Left lung (tissue), 10 donors: Measurements from ENCODE around the gene ZNF407. TPM values are rescaled to one million over a fixed set of nuclear protein-coding genes. Genes with fewer than 3 reads are reported as not detected.

Source experiments
- ATAC-seq: fragments of 200-7000 bp; cut with Tn5 transposase; one replicate; pipeline ENCODE4 v1.9.1; 2020; ENCODE audit warnings: moderate library complexity
- DNase-seq, 4 donors: peaks; one replicate each; pipeline ENCODE4 v3.0.0-alpha.2; 2013 to 2020
- H3K27ac ChIP-seq, 2 donors: fragments of 200-600 bp; sonication (generic) in 1 of 2; one replicate each; pipeline versions ENCODE4 v1.5.0 to v1.8.0; 2020 to 2021
- H3K27me3 ChIP-seq, 2 donors: fragments of 200-600 bp; sonication (generic) in 1 of 2; one replicate each; pipeline versions ENCODE4 v1.5.0 to v1.8.0; 2020 to 2021
- H3K36me3 ChIP-seq, 2 donors: fragments of 200-600 bp; sonication (generic) in 1 of 2; one replicate each; pipeline versions ENCODE4 v1.5.0 to v1.8.0; 2020 to 2021
- H3K4me1 ChIP-seq, 2 donors: fragments of 200-600 bp; one replicate each; pipeline ENCODE4 v1.8.0; 2021
- H3K4me3 ChIP-seq, 2 donors: fragments of 200-600 bp; sonication (generic) in 1 of 2; one replicate each; pipeline versions ENCODE4 v1.5.0 to v1.8.0; 2020 to 2021; ENCODE audit warnings: mild to moderate bottlenecking in 1 of 2
- H3K9me3 ChIP-seq, 2 donors: fragments of 200-600 bp; sonication (generic) in 1 of 2; one replicate each; pipeline versions ENCODE4 v1.5.0 to v1.8.0; 2020 to 2021
- intact Hi-C, 2 donors: fragments of 100-400 bp; cut with DNase I; formaldehyde crosslinking; loops; one replicate each; pipeline versions ENCODE4 v1.11.2 to v1.14.2; 2022
- polyA plus RNA-seq, 6 donors: library from polyadenylated mRNA; unstranded; fragments of 120-200 nt; gene quantifications; one replicate each; pipeline ENCODE4 v1.2.1, GENCODE V29; 2013; ENCODE audit not compliant: insufficient read length in 6 of 6
- total RNA-seq, 2 donors: library from RNA; stranded (reverse); fragmentation: NEBNext Ultra II Directional; extraction: Animal tissue kit (Norgen Biotek cat#: 25700); gene quantifications; one replicate each; pipeline ENCODE4 v1.2.1, GENCODE V29; 2021
- TF ChIP-seq, protein P1 (sequence below), 2 donors: fragments of 200-600 bp; sonication (generic) in 1 of 2; IDR thresholded peaks; one replicate each; pipeline versions ENCODE4 v1.5.0 to v1.8.0; 2021; ENCODE audit warnings: antibody characterized with exemption in 2 of 2
- donor health status: DM: no; HTN: yes; CAD: no.
- donor health status: DM: no; HTN: no; CAD: no.

The ZNF407 gene
- total and polyA plus RNA-seq, 8 donors = 10.3 to 16.7 (median 11.3) TPM

DNA sequence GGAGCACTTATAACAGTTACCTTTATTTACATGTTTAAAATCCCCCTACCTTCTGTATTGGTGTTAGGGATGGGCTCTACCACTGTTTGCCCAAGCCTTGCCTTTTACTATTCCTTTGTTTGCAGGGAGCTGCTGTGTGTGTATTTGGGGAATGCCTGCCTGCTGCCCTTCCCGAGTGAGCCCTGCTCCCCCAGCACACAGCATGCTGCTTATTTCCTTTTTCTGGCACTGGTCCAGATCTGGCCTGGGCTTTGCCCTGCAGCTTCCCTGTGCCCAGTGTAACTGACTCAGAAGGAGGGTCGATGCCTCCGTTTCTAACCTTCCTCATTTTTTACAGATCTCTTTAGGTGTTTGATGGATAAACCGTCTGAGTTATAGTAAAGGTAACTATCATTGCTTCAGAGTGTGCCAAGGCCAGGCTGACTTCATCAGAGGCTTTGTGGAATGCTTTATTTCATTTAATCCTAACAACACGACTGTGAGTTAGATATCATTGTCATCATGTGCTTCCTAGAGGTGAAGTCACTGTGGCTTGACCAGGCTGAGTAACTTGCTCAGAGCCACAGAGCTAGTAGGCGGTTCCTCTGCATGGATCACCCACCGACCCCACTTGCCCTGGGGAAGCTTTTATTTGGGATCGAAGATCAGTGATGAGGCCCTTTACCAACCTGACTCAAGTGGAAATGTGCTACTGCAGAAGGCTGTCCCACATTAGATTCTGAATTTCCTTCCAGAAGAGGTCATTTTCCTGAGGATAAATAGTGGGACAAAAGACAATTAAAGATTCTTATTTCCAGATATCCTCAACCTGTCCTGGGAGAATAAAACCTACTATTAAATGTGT is 238.8 kb downstream of the ZNF407 start:
- TF ChIP-seq, protein P1, sequence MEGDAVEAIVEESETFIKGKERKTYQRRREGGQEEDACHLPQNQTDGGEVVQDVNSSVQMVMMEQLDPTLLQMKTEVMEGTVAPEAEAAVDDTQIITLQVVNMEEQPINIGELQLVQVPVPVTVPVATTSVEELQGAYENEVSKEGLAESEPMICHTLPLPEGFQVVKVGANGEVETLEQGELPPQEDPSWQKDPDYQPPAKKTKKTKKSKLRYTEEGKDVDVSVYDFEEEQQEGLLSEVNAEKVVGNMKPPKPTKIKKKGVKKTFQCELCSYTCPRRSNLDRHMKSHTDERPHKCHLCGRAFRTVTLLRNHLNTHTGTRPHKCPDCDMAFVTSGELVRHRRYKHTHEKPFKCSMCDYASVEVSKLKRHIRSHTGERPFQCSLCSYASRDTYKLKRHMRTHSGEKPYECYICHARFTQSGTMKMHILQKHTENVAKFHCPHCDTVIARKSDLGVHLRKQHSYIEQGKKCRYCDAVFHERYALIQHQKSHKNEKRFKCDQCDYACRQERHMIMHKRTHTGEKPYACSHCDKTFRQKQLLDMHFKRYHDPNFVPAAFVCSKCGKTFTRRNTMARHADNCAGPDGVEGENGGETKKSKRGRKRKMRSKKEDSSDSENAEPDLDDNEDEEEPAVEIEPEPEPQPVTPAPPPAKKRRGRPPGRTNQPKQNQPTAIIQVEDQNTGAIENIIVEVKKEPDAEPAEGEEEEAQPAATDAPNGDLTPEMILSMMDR (IDR thresholded peaks at IDR 0.05) = no peak
- no peaks in the 10 kb centered on the region for H3K27me3 ChIP-seq
- ATAC-seq (no peak), DNase-seq (no peak)
- H3K36me3 ChIP-seq = no peaks in the 10 kb centered on the region
- no peaks in the 10 kb centered on the region for H3K9me3 ChIP-seq
- no peaks in the 10 kb centered on the region for H3K4me1 ChIP-seq
- H3K27ac ChIP-seq = no peak overlapping the region
- intact Hi-C loops = no loop called here
- H3K4me3 ChIP-seq = no peak overlapping the region

DNA sequence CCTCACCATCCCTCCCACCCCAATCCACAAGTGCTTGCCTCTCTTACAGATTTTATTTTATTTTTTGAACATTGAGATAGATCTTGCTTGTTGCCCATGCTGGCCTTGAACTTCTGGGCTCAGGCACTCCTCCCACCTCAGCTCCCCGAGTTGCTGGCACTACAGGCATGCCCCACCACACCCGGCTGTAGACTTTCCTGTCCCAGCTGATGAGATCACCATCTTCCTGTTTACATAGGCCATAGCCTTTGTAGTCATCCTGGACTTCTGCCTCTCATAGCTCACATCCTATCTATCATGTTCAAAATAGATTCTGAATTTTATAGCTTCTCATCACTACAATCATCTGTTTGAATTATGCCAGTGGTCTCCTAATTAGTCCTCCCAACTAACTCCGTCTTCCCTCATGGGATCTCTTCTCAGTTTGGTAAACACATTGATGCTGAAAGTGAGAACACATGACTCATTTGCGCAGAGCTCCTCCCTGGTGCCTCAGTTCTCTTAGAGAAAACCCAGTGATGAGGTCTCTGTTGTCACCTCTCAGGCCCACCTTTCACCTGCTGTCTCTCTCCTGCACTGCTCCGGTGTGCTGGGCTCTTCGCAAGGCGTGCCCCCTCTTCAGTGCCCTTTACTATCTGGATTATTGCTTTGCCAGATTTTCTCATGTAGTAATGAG is 243.0 kb downstream of the ZNF407 start:
- intact Hi-C loops = no loop called here
- H3K27ac ChIP-seq = peak overlapping the region in 1 of 2 donors; percentile 35
- H3K36me3 ChIP-seq = no peaks in the 10 kb centered on the region
- ATAC-seq (no peak), DNase-seq (no peak)
- TF ChIP-seq, protein P1 (IDR thresholded peaks at IDR 0.05) = no peak
- H3K27me3 ChIP-seq = no peaks in the 10 kb centered on the region
- no peak overlapping the region for H3K4me3 ChIP-seq
- no peaks in the 10 kb centered on the region for H3K9me3 ChIP-seq
- H3K4me1 ChIP-seq = no peaks in the 10 kb centered on the region

DNA sequence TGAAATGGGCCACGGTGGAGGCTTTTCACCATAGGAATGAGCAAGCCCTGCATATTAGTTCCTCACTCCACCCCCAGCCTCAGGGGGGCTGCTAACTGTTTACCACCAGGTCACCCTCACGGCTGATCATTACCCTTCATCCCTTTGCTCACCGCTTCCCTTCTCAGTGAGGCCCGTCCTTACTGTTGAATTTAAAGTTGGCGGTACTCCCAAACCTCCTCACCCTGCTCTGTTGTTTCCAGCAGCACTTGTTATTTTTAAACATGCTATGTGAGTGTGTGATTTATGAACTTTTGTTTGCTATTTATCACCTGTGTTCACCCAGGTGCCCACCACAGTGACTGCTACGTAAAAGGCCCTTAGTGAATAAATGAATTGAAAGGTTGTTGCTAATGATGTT is 243.6 kb downstream of the ZNF407 start:
- H3K4me3 ChIP-seq = no peak overlapping the region
- no peaks in the 10 kb centered on the region for H3K27me3 ChIP-seq
- TF ChIP-seq, protein P1 (IDR thresholded peaks at IDR 0.05) = no peak
- intact Hi-C loops = no loop called here
- no peaks in the 10 kb centered on the region for H3K9me3 ChIP-seq
- no peaks in the 10 kb centered on the region for H3K36me3 ChIP-seq
- DNase-seq (no peak), ATAC-seq (no peak)
- H3K27ac ChIP-seq = peak overlapping the region in 1 of 2 donors; percentile 35
- H3K4me1 ChIP-seq = no peaks in the 10 kb centered on the region

DNA sequence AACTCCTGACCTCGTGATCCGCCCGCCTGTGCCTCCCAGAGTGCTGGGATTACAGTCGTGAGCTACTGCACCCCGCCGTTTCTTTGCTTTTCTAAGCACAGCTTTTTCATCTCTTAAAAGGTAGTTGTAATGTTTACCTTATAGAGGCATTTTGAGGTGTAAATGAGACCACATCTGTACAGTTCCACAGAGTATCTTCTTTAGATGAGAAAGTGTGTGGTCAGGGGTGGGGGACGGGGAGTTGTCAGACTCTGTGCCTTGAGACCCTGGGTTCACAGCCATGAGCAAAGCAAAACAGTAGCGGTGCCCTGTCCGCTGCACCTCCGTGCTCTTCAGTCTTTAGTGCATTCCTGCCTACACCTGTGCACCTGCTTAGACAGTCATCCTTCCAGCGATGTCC is 251.6 kb downstream of the ZNF407 start:
- no peak overlapping the region for H3K27ac ChIP-seq
- no peaks in the 10 kb centered on the region for H3K36me3 ChIP-seq
- intact Hi-C loops = no loop called here
- no peaks in the 10 kb centered on the region for H3K9me3 ChIP-seq
- TF ChIP-seq, protein P1 (IDR thresholded peaks at IDR 0.05) = no peak
- H3K4me1 ChIP-seq = no peaks in the 10 kb centered on the region
- H3K4me3 ChIP-seq = no peak overlapping the region
- ATAC-seq (no peak), DNase-seq (no peak)
- H3K27me3 ChIP-seq = no peaks in the 10 kb centered on the region

DNA sequence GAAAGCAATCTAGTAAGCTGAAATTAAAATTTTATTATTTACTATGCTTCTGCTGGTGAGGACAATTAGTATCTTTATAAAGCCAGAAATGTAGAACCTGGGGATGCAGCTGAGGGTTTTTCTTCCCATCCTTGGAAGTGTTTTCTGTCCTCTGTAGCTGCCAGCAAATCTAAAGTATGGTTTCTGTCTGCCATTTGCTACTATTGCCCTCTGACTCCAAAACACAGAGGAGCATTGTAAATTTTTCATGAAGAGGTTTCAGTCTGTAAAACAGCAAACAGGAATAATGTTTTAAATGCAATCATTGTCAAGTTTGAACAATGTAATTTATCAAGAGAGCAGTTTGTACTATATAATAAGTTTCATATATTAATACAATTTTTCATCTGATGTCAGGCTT is 258.8 kb downstream of the ZNF407 start:
- Histone ChIP-seq H3K27ac (no peak overlapping the region), H3K9me3 (no peaks in the 10 kb centered on the region), H3K27me3 (no peaks in the 10 kb centered on the region), H3K4me3 (no peak overlapping the region), H3K4me1 (no peaks in the 10 kb centered on the region), H3K36me3 (no peaks in the 10 kb centered on the region)
- ATAC-seq = no peak
- TF ChIP-seq, protein P1 (IDR thresholded peaks at IDR 0.05) = no peak
- DNase-seq = no peak
- intact Hi-C loops = no loop called here
